PC-9 (cell line): ENCODE data around the gene KIF26B.

ENCODE experiments used
- CTCF ChIP-seq: fragments of 200-600 bp; sonication (generic); conservative IDR thresholded peaks from 2 replicates; pipeline ENCODE4 v1.6.1; 2017; ENCODE audit warnings: mixed run types, antibody characterized with exemption, mild to moderate bottlenecking, moderate library complexity
- EZH2 ChIP-seq: fragments of 200-600 bp; sonication (generic); IDR thresholded peaks from 2 replicates; pipeline ENCODE4 v1.8.0; 2017; ENCODE audit warnings: antibody characterized with exemption, low read depth

- TF ChIP-seq CTCF (no peak), EZH2 (no peak)
These were observed 43.2 kb downstream of the KIF26B start for GRCh38 chr1:245197911-245198379.
